ENCODE measurements around the gene CMTM1.
"Not testable (repeated sequence)": the region's sequence is repeated elsewhere in the genome, so short reads cannot be mapped to it uniquely, and the experiment has no call there.

The CMTM1 gene

DNA sequence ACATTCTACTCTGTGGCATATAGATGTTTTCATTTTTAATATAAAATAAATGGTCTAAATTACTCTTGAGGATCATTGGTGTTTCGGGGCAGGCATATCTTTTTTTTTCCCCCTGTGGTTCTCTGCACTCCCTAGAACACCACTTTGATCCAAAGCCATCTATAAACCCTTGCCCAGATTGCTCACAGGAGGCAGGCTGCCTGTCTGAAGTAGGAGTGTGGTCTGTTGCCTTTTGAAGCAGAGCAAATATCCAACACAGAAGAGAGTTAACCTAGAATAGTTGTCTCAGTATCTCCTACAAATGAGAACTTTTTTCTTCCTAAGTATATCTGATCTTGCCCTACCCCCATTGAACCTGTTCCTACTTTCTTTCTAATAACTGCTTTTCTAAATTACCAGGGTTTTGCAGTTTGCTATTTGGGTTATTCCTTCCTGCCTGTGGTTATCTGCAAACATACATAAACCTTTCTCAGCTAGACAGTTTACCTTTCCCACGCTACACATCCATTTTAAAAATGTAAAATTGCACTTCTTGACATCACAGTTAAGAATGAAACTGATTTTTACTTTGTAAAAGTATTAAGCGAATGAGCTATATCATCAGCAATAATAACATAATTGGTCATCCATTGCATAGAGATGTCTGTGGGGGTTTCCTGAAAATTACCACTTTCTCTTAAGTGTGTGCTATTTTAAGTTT is 4.7 kb upstream of the CMTM1 start:
- in situ Hi-C loops (cut with MboI; ENCODE audit: low sequenced_read_pairs), result no loop called here

- in situ Hi-C loops (cut with MboI; ENCODE audit: low sequenced_read_pairs), result no loop called here
Observed at GRCh38 chr16:66562409-66562808, 3.8 kb upstream of the CMTM1 start.

DNA sequence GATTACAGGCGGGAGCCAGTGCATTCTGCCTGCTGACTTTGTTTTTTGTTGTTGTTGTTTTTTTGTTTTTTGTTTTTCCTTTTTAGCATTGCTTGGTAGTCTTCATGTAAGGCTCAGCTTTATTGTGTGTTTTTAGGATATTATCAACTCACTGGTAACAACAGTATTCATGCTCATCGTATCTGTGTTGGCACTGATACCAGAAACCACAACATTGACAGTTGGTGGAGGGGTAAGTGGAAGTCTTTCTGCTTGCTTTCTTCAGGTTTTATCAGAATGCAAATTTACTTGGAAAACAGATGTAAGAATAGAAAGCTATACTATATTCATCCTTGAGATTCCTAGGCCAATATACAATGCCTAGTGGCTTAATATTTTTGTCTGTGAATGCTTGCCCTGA is 3.3 kb upstream of the CMTM1 start:
- in situ Hi-C loops (cut with MboI; ENCODE audit: low sequenced_read_pairs), result no loop called here

DNA sequence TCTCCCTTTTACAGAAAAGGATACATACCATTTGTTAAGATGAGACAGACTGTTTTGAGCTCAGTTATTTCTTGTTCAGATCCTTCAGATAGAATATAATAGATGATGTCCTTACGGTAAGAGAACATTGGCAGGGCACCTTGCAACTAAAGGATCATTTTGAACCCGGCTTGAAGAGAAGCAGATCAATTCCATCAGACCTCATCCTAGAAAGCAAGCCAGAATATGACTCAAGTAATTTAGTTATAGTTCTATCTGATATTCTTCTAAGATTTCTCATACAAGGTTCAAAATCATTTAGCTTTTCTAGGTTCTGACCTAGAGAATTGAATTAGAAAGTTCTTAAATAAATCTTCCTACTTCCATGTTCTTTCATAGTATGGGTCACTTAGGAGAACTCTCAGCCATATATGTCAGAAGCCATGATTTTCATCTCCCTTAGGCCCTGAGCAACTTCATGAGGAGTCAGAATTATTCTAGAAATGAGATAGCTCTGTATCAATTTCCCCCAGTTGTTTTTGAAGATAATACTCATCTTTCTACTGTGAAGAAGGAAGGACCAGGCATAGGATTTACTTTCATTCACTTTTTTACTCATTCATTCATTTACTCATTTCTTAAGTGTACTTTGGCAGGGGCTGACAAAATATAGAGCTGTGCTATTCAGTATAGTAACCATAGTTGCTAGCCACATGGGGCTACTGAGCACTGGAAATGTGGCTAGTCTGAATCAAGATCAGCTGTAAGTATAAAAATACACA is 2.5 kb upstream of the CMTM1 start:
- in situ Hi-C loops (cut with MboI; ENCODE audit: low sequenced_read_pairs), result no loop called here

DNA sequence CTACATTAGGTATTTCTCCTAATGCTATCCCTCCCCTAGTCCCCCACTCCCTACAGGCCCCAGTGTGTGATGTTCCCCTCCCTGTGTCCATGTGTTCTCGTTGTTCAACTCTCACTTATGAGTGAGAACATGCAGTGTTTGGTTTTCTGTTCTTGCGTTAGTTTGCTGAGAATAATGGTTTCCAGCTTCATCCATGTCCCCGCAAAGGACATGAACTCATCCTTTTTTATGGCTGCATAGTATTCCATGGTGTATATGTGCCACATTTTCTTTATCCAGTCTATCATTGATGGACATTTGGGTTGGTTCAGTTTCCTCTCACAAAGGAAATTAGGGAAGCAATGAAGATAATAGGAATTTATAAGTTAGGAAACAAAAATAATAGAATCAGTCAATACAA is 1.0 kb downstream of the CMTM1 start:
- in situ Hi-C loops (cut with MboI; ENCODE audit: low sequenced_read_pairs), result not testable (repeated sequence)

- in situ Hi-C loops (cut with MboI; ENCODE audit: low sequenced_read_pairs), result no loop called here
Observed at GRCh38 chr16:66568355-66568754, 2.1 kb downstream of the CMTM1 start.

DNA sequence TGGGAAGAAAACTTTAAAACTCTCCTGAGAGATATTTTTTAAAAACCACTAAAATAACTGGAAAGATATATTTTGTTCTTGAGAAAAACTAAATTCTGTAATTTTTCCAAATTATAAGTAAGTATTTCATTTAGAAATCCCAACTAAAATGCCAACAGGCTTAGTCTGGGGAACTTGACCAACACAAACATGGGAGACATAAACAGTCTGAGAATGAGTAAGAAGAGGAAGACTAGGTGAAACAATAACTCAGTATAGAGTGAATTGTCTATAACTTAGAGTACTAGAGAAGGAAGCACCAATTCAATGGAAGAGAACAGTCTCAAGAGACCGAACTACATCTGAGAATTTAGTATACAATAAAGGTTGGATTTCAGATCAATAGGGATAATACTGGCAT is 2.9 kb downstream of the CMTM1 start:
- in situ Hi-C loops (cut with MboI; ENCODE audit: low sequenced_read_pairs), result no loop called here

DNA sequence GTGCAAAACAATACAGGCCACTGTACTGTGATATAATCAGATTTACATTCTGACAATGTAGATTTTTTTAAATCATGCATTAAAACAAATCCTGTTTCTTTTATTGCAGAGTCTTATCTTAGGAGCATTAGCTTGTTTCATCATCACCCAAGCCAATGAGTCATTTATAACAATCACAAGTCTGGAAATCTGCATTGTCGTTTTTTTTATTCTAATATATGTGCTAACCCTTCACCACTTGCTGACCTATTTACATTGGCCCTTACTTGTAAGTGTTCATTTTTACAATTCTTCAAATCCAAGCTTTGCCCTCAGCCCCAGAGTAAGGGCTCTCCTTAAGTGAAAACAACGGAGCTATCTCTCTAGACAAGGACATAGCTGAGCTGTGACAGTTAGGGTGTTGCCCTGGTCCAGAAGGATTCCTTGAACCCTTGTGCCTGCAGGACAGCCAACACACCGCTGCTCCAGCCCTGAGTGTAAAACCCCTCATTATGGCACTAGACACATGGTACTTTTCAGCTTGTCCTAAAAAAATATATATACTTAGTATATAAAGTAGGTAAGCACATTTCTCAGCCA is 3.7 kb downstream of the CMTM1 start:
- in situ Hi-C loops (cut with MboI; ENCODE audit: low sequenced_read_pairs), result no loop called here

GRCh38 chr16:66572356-66572755 is 6.1 kb downstream of the CMTM1 start:
- in situ Hi-C loops (cut with MboI; ENCODE audit: low sequenced_read_pairs), result no loop called here

DNA sequence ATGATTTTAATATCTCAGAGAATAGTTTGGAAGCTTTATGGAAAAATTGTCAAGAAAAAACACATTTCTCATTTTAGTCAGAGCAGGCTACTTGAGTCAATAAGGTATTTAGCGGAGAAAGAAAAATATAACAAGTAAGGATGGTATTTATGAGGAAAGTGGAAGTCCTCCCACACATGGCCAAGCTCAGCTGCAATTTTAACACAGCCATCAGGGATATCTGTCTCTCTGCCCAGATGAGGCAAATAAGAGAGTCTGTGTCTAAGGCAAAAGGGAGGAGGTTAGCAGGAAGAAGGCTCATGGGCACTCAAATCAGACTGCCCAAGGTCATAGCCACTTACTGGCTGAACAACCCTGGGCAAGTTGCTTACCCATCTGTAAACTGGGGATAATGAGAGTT is 7.8 kb downstream of the CMTM1 start:
- in situ Hi-C loops (cut with MboI; ENCODE audit: low sequenced_read_pairs), result no loop called here

DNA sequence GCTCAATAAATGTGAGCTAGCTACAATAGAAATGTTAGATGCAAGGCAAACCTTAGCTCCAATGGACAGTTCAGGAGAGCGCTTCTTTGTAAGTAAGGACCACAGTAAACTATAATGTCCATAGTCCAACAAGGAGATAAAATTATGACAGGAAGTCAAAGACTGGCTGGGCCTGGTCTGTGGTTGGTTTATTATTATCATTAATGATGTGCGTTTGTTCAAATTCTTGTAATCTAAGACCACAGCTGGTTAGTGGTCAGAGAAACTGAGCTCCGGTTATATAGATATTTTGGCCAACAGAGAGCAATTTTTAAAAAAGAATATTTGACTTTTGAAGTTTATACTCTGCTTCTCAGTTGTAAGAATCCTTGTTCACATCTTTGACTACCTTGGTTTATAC is 8.3 kb downstream of the CMTM1 start:
- in situ Hi-C loops (cut with MboI; ENCODE audit: low sequenced_read_pairs), result no loop called here

DNA sequence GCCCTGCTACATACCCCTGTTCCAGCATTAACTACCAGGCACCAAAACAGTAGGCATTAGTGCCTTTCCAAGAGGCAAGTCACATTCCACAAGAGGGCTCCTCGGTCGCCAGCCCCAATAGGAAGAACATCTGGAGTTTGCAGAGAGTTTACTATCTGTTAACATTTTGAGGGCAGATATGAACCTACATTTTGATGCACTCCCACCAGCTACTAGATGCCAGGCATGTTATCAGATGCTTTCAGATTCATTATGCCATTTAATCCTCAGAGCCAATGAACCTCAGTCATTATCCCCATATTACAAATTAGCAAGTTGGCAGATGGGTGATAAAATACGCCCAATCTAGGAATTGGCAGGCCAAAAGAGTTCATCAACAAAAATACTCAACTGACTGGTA is 8.8 kb downstream of the CMTM1 start:
- in situ Hi-C loops (cut with MboI; ENCODE audit: low sequenced_read_pairs), result no loop called here

DNA sequence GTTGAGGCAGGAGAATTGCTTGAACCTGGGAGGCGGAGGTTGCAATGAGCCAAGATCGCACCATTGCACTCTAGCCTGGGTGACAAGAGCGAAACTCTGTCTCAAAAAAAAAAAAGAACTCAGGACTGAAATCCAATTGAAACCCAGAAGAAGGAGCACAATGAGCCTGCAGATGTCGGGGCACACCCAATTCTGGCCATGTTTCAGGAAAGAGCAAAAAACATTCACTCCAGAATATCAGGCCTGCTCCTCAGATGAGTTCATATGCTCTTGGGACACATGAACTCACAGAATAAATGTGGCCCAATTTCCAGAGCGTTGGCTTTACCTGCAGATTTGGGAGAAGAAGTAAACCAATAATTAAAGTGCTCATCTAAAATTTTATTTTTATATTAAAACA is 10.1 kb downstream of the CMTM1 start:
- in situ Hi-C loops (cut with MboI; ENCODE audit: low sequenced_read_pairs), result no loop called here

DNA sequence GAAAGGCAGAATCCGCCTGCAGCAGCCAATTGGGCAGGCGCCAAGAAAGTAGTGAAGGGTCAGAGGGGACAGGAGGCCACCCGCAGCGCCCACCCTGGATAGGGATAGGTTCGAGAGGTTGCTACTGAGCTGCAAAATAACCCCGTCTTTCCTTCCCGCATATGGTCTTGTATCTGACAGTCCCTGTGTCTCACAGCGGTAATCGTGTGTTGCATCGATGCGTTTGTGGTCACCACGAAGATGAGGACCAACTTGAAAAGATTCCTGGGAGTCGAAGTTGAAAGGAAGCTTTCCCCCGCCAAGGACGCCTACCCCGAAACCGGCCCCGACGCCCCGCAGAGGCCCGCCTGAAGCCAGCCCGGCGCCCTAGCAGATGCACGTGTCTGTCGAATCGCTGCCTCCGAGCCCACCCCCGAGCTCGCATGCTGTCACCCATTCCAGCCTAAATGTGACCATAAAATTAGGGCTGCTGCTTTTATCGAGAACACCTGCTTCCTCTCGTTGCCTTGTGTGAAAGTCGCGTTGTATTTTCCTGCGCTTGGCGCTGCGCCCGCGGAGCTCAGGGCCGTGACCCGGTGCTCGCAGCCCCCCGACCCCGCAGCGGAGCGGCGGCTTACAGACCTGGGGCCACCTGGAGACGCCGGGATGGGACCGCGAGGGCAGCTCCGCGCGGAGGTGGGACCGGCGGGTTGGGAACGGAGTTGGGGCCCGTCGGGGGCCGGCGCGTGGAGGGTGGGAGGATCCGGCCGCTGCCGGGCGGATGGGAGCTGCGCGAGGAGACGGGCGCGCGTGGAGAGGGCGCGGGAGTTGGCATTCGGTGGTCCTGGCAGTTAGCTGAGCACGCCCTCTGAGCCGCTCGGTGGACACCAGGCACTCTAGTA is 12.7 kb downstream of the CMTM1 start, which contains the start of gene CMTM2:
Gene CMTM2 (plus strand): TSS at position 813 of the 881 bp plus-strand sequence. CDS start 145 bp downstream, outside the sequence.
- in situ Hi-C loops (cut with MboI; ENCODE audit: low sequenced_read_pairs), result no loop called here

DNA sequence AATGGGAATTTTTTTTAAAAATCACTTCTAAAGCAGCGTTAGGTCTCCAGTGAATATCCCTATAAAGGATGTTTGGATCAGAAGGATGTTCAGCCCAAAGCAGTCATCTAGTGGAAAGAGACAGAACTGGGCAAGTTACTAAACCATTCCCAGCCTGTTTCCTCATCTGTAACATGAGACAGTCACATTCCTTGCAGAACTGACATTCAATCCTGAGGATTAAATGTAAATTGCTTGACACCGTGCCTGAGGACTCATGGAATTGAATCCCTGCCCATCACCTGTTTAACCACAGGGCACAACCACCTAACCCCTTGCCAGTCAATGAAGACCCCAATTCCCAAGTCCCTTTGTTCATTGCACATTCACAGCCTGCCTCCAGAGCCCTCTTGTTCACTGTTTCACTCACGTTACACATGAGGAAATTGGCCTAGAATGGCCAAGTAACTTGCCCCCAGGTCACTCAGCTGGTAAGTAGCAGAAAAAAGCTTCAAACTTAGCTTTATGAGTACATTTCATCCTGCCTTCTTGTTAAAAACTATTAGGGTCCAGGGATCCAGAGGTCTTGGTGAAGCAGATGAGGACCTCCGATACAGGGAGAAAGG is 14.5 kb downstream of the CMTM1 start:
- in situ Hi-C loops (cut with MboI; ENCODE audit: low sequenced_read_pairs), result no loop called here

- in situ Hi-C loops (cut with MboI; ENCODE audit: low sequenced_read_pairs), result no loop called here
Observed at GRCh38 chr16:66581246-66581952, 15.2 kb downstream of the CMTM1 start.

DNA sequence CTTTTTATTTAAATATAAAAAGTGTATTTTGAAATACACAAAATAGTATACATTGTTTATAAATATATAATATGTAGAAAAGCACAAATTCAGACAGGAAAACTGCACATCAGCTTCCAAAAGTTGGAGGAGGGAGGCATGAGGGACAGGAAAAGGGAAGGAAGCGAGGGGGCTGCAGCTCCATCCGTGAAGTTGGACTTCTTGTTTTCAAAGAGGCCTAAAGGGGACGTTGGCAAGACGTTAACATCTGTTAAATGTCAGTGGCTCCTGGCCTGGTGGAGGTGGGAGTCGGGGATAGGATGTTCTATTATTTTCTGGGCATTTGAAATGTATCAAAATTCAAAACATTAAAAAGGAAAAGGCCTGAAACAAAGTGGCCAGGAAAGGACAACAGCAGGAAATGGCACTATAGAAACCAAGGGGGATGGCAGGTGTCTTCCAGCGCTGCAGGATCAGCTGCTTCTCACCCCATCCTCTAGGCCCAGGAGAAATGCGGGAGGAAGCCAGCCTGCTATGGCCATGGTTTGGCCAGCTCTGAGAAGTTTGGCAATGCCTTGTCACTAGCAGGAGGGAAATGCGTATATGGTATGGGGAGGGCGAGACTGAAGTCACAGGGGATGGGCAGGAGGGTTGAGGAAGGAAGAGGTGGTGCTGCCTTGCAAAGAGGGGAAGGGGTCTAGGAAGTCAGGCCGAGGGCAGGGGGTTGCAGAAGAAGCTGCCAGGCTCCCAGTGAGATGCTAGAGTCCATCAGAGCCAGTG is 19.4 kb downstream of the CMTM1 start:
- in situ Hi-C loops (cut with MboI; ENCODE audit: low sequenced_read_pairs), result loop anchor here (5.0 kb wide), 1 partner anchor 178 kb away; no protein-coding TSS in a partner anchor

DNA sequence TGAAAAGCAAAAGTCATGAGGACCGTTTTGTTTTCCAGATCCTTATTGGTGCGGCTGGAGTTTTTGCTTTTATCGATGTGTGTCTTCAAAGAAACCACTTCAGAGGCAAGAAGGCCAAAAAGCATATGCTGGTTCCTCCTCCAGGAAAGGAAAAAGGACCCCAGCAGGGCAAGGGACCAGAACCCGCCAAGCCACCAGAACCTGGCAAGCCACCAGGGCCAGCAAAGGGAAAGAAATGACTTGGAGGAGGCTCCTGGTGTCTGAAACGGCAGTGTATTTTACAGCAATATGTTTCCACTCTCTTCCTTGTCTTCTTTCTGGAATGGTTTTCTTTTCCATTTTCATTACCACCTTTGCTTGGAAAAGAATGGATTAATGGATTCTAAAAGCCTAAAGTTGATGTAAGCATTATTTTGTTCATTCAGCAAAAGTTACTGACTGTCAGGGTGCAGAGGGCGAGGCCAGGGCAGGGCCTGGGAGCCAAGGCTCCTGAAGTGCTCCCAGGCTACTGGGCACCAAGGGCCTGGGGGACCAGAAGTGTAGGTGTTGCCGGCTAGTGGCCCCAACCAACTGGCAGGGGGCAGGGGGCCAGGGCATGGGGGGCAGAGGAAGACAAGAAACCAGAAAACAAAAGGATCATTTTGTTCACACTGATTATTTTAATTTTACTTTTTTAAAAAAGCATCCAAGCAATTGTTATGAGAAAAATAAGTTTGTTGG is 21.8 kb downstream of the CMTM1 start:
- in situ Hi-C loops (cut with MboI; ENCODE audit: low sequenced_read_pairs), result loop anchor here (5.0 kb wide), 1 partner anchor 181 kb away; no protein-coding TSS in a partner anchor
